Endothelial cell of umbilical vein (primary cell): Measurements from ENCODE around the gene NUP58. TPM values are rescaled to one million over a fixed set of nuclear protein-coding genes. Genes with fewer than 3 reads are reported as not detected.

Source experiments
- BruUV-seq: library from RNA; stranded (reverse); fragments of 400-500 nt; replicated peaks from 2 replicates; lab custom pipeline; 2021; lab: Mats Ljungman, UMichigan
- CTCF ChIA-PET: fragments of 300-600, 350-600 bp; sonication (Branson Sonifier 250); formaldehyde crosslinking; loops from one replicate; lab custom pipeline; 2021; ENCODE audit warnings: antibody characterized with exemption, inconsistent platforms; lab: Charles Lee
- POLR2A ChIA-PET: fragments of 300-600, 350-600 bp; sonication (Branson Sonifier 250); formaldehyde crosslinking; loops from one replicate; lab custom pipeline; 2021; ENCODE audit warnings: antibody characterized with exemption, inconsistent platforms; lab: Charles Lee
- DNase-seq: peaks from one replicate; pipeline ENCODE4 v3.0.0-alpha.2; 2011; ENCODE audit warnings: low read depth, low spot score
- FAIRE-seq: peaks from 2 replicates; lab custom pipeline; 2011; peaks lifted over from hg19 to GRCh38; lab: Jason Lieb, UNC
- H2AFZ ChIP-seq: 2 replicates; pipeline ENCODE4 v1.6.0; 2012; ENCODE audit warnings: low read depth, low read length, control low read depth, inconsistent platforms
- H3K27ac ChIP-seq: 2 replicates; pipeline ENCODE4 v1.5.1; 2011; ENCODE audit warnings: low read depth, mild to moderate bottlenecking, control low read depth, low read length, moderate library complexity; ENCODE audit not compliant: insufficient read depth
- H3K27me3 ChIP-seq, 2 experiments: 2 replicates each; pipeline versions ENCODE4 v1.6.0 to v1.6.1; 2011; ENCODE audit warnings: low read length in 2 of 2, mixed read lengths in 1 of 2; ENCODE audit not compliant: control insufficient read depth in 2 of 2, insufficient read depth in 2 of 2
- H3K36me3 ChIP-seq, 2 experiments: 2 replicates in 1 of 2; 3 replicates in 1 of 2; pipeline ENCODE4 v1.5.1; 2011; ENCODE audit warnings: low read length in 2 of 2, mild to moderate bottlenecking in 1 of 2, moderate library complexity in 1 of 2; ENCODE audit not compliant: control insufficient read depth in 2 of 2, insufficient read depth in 2 of 2; ENCODE audit errors: extremely low read depth in 1 of 2
- H3K4me1 ChIP-seq: 3 replicates; pipeline ENCODE4 v1.5.1; 2011; ENCODE audit warnings: mild to moderate bottlenecking, low read length; ENCODE audit not compliant: control insufficient read depth, insufficient read depth; ENCODE audit errors: extremely low read depth
- H3K4me2 ChIP-seq: 2 replicates; pipeline ENCODE4 v1.6.1; 2011; ENCODE audit warnings: low read length, control low read depth, mixed read lengths; ENCODE audit not compliant: insufficient read depth
- H3K4me3 ChIP-seq, 3 experiments: fragments of 200-600 bp in 1 of 3; sonication (generic), shearing (Covaris generic) in 1 of 3; replicated peaks in 1 of 3; 2 replicates each; pipeline ENCODE4 v1.5.1; 2011 to 2016; ENCODE audit warnings: control low read depth in 3 of 3, low read length in 3 of 3, mild to moderate bottlenecking in 2 of 3, inconsistent platforms in 1 of 3, low read depth in 1 of 3, moderate library complexity in 1 of 3; ENCODE audit not compliant: insufficient read depth in 1 of 3
- H3K79me2 ChIP-seq: 2 replicates; pipeline ENCODE4 v1.6.0; 2012; ENCODE audit warnings: low read length, inconsistent platforms; ENCODE audit not compliant: control insufficient read depth, insufficient read depth
- H3K9ac ChIP-seq: replicated peaks from 2 replicates; pipeline ENCODE3; 2011; ENCODE audit warnings: low read length, control low read depth; ENCODE audit not compliant: insufficient read depth; ENCODE audit errors: extremely low read depth
- H3K9me1 ChIP-seq: replicated peaks from 3 replicates; pipeline ENCODE4 v1.6.0; 2011; ENCODE audit warnings: mild to moderate bottlenecking, low read length; ENCODE audit not compliant: control insufficient read depth, insufficient read depth; ENCODE audit errors: extremely low read depth
- H3K9me3 ChIP-seq: replicated peaks from 2 replicates; pipeline ENCODE4 v1.5.1; 2012; ENCODE audit warnings: low read length, inconsistent platforms; ENCODE audit not compliant: control insufficient read depth, insufficient read depth
- H4K20me1 ChIP-seq: replicated peaks from 2 replicates; pipeline ENCODE3; 2011; ENCODE audit warnings: mild to moderate bottlenecking, low read length; ENCODE audit not compliant: control insufficient read depth, insufficient read depth; ENCODE audit errors: extremely low read depth
- EZH2 ChIP-seq: IDR thresholded peaks from 2 replicates; pipeline ENCODE4 v1.6.1; 2012; ENCODE audit warnings: borderline replicate concordance, low read depth, mild to moderate bottlenecking, moderate library complexity, low read length, inconsistent platforms; ENCODE audit not compliant: severe bottlenecking
- FOS ChIP-seq: IDR thresholded peaks from 2 replicates; pipeline ENCODE4 v1.6.1; 2011; ENCODE audit warnings: mild to moderate bottlenecking, low read length, moderate library complexity, borderline replicate concordance; ENCODE audit not compliant: insufficient read depth
- GATA2 ChIP-seq: IDR thresholded peaks from 2 replicates; pipeline ENCODE4 v1.7.0; 2011; ENCODE audit warnings: low read depth, mild to moderate bottlenecking, moderate library complexity, mixed read lengths, low read length; ENCODE audit not compliant: insufficient read length, insufficient read depth
- JUN ChIP-seq: IDR thresholded peaks from 2 replicates; pipeline ENCODE4 v1.6.1; 2011; ENCODE audit warnings: borderline replicate concordance, low read depth; ENCODE audit not compliant: insufficient read length, insufficient read depth
- MYC ChIP-seq: IDR thresholded peaks from one replicate; pipeline ENCODE4 v1.6.1; 2011; ENCODE audit warnings: mild to moderate bottlenecking, low read depth, low read length
- POLR2A ChIP-seq: IDR thresholded peaks from 2 replicates; pipeline ENCODE4 v1.6.1; 2012; ENCODE audit warnings: low read depth, mild to moderate bottlenecking, control low read depth, low read length
- POLR2AphosphoS5 ChIP-seq: IDR thresholded peaks from 2 replicates; pipeline ENCODE4 v1.6.1; 2012; ENCODE audit warnings: low read depth, mild to moderate bottlenecking, control low read depth, low read length, moderate library complexity; ENCODE audit not compliant: insufficient read depth
- dilution Hi-C: fragments of 300-500 bp; cut with MboI; formaldehyde crosslinking; loops from one replicate; pipeline ENCODE4 v1.15.0; 2019; ENCODE audit warnings: low sequenced_read_pairs; ENCODE audit not compliant: extremely low pct_ligation_motif_present
- intact Hi-C: fragments of 100-400 bp; cut with micrococcal nuclease; formaldehyde crosslinking; loops from one replicate; pipeline ENCODE4 v1.10.0; 2022
- polyA plus RNA-seq, 4 experiments: library from polyadenylated mRNA; depleted of rRNA in 3 of 4; stranded (reverse) in 3 of 4; unstranded in 1 of 4; fragments of >200 nt; gene quantifications; 2 replicates each; pipeline versions ENCODE4 v1.2.1 to v1.2.3, GENCODE V29; 2011 to 2012; ENCODE audit warnings: missing spikeins in 1 of 4
- total RNA-seq: library from RNA; stranded (reverse); gene quantifications from 2 replicates; pipeline ENCODE4 v1.2.3, GENCODE V29; 2021
- TF ChIP-seq, protein P1 (sequence below), 2 donors: IDR thresholded peaks; 1 replicate in 1 of 2; 2 replicates in 1 of 2; pipeline ENCODE4 v1.5.1; 2011; ENCODE audit warnings: low read length in 2 of 2, mild to moderate bottlenecking in 2 of 2, moderate library complexity in 2 of 2, control low read depth in 1 of 2, inconsistent platforms in 1 of 2, low read depth in 1 of 2; ENCODE audit not compliant: insufficient read depth in 1 of 2; ENCODE audit errors: extremely low read depth in 1 of 2
- TF ChIP-seq, protein P2 (sequence below): IDR thresholded peaks from 2 replicates; pipeline ENCODE4 v1.6.1; 2011; ENCODE audit not compliant: insufficient read depth, insufficient read length

NUP58 gene
- total and polyA plus RNA-seq, 2 donors (not counting 3 experiments of a cell fraction or from before 2014, with no cell fraction given), result 28.5 to 49.6 TPM

DNA sequence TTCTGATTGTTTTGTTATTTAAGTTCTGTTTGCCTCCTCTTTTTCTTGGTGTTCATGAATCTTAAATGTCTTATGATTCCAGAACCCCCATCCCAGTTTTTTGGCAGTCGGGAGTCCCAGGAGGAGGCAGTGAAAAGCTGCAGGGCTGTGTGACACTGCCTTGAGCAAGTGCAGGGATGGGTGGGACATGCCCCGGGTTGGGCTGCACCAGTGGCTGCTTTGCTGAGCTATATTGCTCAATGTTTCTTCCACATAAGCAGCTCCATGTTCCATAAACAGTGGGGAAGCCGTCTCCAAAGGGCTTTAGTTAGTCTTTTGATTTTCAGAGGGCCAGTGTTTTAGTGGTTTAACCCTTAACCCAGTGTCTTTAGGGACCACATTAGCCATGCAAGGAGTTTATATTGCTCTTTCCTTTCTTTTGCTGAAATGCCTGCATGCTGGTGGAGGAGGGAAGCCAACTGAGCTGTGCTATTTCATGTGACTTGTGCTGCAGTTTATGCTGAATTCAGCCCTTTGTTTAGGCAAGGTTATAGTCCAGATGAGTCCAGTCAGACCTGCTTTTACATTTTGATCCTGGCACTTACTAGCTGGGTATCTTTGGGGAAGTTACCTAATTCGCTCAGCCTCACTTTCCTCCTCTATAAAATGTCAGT, 83.5 kb downstream of the NUP58 start:
- intact Hi-C loops (no loop called here), dilution Hi-C loops (no loop called here)
- Histone ChIP-seq H3K36me3 (no peaks in the 10 kb centered on the region), H3K9ac (no peak overlapping the region), H3K9me1 (no peaks in the 10 kb centered on the region), H3K27me3 (peaks cover 12 to 17% of the 10 kb centered on the region in 2 experiments), H3K4me3 (no peak overlapping the region), H3K4me2 (no peak overlapping the region), H3K9me3 (no peaks in the 10 kb centered on the region), H3K27ac (no peak overlapping the region), H3K4me1 (no peaks in the 10 kb centered on the region), H2AFZ (no peak overlapping the region), H4K20me1 (no peaks in the 10 kb centered on the region), H3K79me2 (no peaks in the 10 kb centered on the region)
- no TSS peak for BruUV-seq
- DNase-seq (no peak), FAIRE-seq (no peak)
- ChIA-PET CTCF (interaction anchor here (1.4 to 4.4 kb wide), 2 partner anchors 9 to 36 kb away, joined by 4 to 21 read pairs; no protein-coding TSS in a partner anchor), POLR2A (no interaction called here)
- TF ChIP-seq, protein P1, sequence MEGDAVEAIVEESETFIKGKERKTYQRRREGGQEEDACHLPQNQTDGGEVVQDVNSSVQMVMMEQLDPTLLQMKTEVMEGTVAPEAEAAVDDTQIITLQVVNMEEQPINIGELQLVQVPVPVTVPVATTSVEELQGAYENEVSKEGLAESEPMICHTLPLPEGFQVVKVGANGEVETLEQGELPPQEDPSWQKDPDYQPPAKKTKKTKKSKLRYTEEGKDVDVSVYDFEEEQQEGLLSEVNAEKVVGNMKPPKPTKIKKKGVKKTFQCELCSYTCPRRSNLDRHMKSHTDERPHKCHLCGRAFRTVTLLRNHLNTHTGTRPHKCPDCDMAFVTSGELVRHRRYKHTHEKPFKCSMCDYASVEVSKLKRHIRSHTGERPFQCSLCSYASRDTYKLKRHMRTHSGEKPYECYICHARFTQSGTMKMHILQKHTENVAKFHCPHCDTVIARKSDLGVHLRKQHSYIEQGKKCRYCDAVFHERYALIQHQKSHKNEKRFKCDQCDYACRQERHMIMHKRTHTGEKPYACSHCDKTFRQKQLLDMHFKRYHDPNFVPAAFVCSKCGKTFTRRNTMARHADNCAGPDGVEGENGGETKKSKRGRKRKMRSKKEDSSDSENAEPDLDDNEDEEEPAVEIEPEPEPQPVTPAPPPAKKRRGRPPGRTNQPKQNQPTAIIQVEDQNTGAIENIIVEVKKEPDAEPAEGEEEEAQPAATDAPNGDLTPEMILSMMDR (IDR thresholded peaks at IDR 0.05; ENCODE audit: extremely low read depth in 1 of 2, insufficient read depth in 1 of 2, low read depth in 1 of 2, low read length in 2 of 2), result no peak
- TF ChIP-seq POLR2A (no peak), FOS (no peak), JUN (no peak), POLR2AphosphoS5 (no peak), GATA2 (no peak), EZH2 (no peak), MYC (no peak)
- TF ChIP-seq, protein P2, sequence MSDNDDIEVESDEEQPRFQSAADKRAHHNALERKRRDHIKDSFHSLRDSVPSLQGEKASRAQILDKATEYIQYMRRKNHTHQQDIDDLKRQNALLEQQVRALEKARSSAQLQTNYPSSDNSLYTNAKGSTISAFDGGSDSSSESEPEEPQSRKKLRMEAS, result no peak
